NCI-H1092 treated with DMSO at 0.1 percent for 48 hours (cell line): ENCODE measurements around the gene TDRD7.
A peak's percentile ranks its signal among the peaks of the same experiment; 100 is the strongest.

ENCODE experiments used
- DNase-seq: peaks from one replicate; lab custom pipeline; 2025; lab: John Stamatoyannopoulos, UW

The TDRD7 gene

DNA sequence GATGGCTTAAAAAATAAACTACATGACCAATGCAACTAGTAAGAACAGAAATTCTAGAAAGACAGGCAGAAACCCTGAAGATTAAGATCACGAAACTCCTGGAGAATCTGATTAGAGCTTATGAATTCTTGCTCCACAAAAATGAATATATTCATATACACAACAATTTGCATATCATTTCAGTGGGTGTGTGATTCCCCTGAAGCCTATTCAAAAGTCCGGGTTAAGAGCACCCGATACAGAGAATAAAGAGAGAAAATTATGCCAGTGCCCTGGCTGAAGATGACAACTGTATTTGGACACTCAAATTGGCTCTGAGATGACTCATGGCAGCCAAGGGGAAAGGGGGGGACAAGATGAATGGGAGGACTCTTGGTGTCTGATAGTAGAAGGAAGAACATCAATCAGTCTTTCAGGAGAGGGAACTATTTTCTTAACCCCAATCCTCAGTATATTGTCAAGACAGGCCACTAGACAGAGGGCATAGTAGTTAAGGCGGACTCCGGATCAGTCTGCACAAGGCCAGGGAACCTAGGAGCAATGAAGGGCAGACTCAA is 95.6 kb downstream of the TDRD7 start:
- no peak for DNase-seq

DNA sequence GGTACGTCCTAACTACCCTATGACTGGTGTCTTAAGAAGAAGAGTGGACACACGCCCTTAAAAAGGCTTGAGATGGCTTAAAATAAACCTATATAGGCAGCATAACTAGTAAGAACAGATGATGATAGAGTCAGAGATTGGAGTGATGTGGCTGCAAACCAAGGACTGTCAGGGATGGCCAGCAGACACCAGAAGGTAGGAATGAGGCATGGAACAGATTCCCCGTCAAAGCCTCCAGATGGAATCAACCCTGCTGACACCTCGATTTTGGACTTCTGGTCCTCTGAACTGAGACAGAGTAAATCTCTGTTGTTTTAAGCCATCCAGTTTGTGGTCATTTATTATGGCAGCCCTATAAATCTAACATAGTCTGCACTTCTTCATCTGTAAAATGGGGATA is 97.0 kb downstream of the TDRD7 start:
- DNase-seq = no peak

DNA sequence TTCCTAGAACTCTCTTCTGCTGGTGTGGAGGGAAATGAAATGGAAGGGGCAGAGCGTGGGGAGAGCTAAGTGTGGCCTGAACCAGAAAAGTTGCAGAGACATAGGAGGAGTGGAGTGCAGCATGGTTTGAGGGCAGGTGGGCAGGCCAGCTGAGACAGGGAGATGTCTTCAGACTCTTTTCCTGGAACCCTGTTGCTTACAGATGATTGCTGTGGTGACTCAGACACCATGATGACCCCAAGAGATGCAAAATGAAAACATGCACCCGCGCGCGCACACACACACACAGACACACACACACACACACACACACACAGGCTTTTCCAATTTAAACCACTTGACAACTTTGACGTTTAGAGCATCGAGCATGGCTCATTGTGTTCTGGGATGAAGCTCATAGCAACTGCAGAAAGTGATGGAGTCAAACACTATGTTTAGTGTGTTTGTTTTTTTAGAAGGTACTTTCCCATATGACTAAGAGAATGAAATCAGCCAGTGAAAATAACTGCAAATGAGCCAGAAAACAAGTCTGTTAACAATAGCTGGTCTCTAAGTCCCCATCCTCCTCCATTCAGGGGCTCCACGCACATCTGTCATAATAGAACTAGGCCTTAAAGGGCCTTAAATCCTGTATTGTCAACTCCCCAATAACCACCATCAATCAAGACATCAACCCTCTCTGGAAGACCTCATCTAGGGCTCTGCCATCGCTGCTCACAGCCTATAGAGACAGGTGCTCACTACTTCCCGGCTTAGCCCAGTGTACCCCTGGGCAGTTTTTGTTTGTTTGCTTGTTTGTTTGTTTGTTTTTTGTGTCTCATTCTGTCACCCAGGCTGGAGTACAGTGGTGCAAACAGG is 99.1 kb downstream of the TDRD7 start:
- no peak for DNase-seq

DNA sequence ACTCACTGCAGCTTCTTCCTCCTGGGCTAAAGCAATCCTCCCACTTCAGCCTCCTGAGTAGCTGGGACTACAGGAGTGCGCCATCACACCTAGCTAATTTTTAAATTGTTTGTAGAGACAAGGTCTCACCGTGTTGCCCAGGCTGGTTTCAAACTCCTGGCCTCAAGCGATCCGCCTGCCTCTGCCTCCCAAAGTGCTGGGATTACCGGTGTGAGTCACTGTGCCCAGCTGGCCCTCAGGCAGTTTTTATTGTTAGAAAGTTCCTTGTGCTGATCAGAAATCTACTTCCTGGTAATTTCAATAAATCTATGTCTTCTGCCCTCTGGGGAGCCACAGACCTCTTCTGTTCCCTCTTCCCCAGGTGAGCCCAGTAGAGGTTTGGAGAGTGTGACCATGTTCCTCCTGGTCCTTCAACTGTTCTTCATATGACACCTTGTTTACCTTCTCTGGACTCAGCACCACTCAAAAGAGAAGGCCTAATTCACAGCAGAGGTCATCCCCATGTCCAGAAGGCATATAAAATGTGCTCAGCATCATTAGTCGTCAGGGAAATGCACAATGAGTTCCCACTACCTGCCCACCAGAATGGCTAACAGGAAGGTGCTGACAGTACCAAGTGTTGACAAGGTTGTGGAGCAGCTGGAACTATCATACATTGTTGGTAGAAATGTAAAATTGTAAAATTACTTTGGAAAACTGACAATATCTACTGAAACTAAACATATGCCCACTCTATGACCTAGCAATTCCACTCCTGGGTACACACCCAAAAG is 99.9 kb downstream of the TDRD7 start:
- DNase-seq = no peak

DNA sequence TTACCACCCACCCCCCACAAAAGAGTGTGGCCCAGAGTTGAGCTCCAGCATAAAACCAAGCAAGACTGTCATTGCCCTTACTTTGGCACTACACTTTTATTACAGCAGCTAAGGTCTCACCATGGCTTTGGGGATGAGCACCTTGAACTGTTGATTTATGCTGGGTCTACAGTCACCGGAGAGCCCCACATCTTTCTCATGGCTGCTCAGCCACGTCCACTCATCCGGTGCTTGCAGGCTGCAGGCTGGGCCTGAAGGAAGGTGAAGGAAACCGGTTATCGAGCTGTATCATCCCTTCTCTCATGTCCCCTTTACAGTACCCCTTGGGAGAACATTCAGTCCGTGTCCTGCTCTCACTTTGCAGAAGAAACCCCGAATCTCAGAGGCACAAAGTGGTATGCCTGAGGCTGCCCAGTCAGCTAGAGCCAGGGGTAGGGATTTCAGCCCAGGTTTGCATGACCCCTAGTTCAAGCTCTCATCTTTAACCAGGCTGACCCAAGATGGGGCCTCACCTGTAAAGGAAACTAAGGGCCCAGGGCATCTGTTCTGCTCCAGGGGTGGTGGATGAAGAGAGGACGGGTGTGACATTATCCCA is 101.2 kb downstream of the TDRD7 start:
- DNase-seq = no peak

DNA sequence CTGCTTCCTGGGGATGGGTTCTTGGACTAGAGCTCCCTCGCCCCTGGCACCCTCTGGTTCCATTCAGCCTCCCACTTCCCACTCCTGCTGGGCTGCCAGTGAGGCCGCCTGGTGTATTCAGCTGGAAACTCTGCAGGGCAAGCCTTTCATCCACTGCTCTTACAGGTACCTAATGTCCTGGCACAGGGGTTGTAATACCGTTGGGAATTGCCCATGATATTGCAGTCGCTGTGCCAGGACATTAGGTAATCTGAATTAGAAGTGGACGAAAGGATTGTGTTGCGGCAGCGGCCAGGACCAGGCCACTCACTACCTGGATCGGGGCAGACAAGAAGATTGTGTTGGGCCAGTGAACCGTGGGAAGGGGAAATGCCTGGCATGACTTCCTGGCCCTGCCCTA is 102.6 kb downstream of the TDRD7 start:
- peak; percentile 45 for DNase-seq

DNA sequence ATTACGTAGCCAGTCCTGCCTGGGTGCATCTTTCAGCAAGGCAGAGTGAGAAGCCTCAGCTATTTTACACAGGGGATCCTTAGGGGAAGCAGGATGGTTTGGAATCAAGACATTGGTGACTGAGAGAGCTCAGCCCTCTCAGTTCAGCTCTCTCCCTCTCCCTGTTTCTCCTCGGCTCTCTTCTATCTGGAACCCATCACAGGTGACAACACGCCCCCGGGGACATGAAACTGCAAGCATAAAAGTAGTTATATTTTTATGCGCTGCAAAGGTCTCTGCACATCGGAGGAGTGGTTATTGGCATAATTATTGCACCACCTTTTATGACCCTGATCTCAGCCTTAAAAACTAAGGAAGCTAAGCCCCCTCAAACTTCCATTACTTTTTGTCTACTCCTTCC is 103.8 kb downstream of the TDRD7 start:
- DNase-seq = no peak

DNA sequence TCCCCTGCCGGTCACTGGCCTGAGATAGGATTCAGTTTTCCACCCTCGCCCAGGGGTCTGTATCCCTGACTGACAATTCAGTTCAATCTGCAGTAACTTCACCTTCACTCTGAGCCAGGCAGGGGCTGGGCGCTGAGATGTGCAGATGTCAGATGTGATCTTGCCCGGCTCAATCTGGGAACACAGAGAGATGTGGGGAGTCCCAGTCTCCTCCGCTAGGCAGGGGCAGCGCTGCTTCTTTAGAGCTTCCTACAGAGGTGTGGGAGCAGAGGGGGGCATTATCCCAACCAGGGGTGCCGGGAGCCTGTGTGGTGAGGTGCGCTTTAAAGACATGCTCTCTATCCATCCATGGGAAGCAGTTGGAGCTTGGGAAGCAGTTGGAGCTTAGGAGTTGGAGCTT is 104.2 kb downstream of the TDRD7 start:
- no peak for DNase-seq

DNA sequence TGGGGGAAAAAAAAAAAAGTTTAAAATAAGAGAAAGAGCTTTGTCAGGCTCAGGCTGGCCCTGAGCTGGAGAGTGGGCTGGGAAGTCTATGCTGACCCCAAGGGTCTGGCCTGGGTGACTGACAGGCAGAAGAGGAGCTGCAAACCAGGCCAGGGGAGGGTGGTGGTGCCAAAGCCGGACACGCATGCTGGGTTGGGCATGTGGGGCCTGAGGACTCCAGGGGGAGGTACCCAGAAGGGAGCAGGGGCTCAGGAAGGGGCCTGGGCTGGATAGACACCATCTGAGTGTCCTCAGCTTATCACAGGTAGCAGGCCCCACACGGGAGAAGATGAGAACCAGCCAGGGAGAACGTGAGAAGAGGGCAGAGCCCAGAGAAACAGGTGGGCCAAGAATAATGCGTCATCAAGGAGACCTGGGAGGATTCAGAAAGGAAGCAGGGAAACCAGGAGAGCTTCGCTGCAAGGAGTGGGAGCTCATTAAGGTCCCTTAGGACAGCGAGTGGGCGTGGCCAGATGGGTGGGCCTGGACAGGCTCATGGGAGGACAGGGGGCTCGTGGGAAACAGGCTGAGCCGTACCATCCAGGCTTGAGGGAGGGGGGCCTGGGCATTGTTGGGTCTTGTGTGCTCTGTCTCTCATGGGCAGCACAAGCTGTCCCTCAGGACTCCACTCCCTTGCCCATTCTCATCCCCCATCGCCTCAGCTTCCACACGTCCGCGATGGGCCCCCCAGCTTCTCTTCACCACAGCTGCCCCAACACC is 105.6 kb downstream of the TDRD7 start:
- DNase-seq = no peak

DNA sequence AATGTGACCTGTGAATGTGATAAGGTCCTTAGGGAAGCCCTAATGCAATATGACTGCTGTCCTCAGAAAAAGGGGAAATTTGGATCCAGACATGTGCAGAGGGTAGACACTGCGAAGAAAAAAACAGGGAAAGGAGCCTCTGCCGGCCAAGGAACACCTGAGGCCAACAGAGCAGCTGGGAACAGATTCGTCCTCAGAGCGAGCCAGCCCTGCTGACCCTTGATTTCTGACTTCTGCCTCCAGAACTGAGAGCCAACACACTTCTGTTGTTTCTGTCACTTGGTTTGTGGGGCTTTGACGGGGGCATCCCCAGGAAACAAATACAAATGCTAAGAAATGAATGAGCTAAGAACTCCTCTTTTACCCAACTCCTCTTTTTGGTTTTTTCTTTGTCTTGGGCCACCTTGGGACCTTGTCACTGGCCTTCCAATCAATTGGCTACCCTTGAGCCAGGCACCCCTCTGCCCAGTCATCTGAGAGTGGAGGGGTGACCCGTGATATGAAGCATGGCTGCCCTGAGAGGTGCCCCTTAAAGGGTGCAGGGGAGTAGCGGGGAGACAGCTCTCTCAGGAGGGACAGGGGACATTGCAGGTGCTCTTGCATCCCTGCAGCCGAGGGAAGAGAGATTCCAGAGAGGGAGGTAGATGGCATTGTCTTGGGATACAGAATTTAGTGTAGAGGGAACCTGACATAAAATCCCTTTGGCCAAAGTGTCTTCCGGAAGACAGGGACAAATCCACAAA is 106.4 kb downstream of the TDRD7 start:
- no peak for DNase-seq

DNA sequence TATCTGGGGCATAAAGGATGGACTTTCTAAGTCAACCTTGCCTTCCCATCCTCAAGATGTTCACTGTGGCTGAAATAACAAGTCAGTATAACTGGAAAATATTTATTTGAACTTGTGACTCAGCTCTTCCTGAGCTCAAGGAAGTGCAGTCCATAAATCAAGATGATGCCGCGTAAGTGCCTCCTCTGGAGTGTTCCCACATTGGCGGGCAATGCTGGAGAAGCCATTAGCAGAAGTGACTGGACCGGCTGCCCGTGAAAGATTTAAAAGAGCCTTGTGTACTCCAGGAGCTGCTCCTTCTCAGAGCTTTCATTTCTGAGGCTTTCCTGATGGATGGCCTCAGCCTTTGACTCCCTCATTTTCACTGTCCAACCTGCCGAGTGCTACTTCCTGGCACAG is 107.0 kb downstream of the TDRD7 start:
- DNase-seq = no peak

DNA sequence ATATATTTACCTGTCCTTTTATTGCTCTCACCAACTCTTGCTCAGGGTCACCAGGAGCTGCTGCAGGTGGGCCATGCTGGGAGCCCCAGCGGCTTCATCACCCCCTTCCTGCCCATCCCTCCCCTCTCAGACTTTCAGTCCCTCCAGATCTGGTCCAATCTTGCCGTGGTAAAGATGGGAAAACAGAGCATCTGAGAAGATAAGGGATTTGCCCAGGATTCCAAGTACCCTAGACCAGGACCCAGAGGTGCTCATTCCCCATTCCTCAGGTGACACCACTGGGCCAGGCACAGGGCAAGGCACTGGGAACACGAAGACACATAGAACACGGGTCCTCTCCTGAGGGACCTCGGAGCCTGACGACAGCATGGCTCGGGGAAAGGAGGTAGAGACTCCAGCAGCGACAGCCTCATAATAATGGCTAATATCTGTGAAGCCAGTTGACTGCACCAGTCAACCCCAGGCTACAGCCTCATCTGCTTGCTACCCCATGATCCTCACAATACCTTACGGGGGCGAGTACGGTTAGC is 107.6 kb downstream of the TDRD7 start:
- DNase-seq = no peak

DNA sequence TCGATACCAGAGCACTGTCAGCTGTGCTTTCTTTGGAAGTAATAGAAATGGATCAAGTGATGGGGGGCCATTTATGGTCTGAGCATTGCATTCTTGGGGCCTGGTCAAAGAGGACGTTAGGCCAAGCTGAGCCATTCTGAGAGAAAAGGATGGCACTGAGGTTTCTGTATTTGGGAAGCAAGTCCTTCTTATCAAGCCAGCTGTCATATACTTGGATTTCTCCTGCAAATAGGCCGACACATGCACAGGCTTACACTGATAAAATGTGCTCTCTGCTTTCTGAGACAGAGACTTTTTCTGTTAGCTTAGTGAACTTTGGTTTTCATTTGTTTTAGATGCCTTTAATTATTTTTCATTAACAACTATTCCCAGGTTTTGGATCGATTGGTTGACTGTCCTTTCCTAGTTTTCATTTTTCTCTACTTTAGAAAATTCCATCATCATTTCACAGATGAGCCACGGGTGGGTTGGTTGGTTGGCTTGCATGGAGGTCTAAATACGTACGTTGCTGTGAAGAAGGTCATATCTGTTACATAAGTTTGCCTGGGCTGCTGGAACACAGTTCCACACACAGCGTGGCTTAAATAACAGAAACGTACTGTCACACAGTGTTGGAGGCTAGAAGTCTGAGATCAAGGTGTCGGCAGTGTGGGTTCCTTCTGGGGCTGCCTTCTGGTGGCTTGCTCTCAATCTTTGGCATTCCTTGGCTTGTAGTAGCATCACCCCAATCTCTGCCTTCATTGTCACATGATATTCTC is 109.9 kb downstream of the TDRD7 start:
- DNase-seq = no peak

DNA sequence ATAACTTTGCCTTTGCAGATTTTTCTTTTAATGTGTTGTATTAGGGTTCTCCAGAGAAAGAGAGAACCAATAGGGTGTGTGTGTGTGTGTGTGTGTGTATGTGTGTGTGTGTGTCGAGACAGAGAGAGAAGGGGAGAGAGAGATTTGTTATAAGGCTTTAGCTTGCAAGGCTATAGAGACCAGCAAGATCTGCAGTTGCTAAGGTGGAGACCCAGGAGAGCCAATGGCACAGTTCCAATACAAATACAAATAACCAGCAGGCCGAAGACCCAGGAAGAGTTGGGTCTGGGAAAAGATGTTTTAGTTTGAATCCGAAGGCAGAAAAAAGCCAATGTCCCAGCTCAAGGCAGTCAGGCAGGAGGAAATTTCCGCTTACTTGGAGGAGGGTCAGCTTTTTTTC is 112.5 kb downstream of the TDRD7 start:
- DNase-seq = no peak

DNA sequence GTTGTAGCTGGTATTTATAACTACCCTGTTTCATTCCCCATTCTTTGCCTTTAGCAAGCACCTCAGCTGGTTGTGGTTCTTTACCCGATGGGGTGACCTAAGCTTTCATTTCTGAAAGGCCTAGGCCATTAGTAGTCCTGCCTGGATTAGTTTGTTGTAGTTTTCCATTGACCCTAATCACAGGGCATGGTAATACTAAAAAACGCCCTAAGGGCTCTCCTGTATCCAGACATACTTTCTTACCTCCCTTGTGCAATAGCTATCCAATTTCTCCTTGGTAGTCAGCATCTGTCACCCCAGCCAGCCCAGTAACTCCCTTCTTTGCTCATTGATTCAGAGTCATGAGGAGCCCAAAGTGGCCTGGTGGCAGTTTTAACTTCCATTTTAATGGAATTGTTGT is 113.6 kb downstream of the TDRD7 start:
- no peak for DNase-seq

DNA sequence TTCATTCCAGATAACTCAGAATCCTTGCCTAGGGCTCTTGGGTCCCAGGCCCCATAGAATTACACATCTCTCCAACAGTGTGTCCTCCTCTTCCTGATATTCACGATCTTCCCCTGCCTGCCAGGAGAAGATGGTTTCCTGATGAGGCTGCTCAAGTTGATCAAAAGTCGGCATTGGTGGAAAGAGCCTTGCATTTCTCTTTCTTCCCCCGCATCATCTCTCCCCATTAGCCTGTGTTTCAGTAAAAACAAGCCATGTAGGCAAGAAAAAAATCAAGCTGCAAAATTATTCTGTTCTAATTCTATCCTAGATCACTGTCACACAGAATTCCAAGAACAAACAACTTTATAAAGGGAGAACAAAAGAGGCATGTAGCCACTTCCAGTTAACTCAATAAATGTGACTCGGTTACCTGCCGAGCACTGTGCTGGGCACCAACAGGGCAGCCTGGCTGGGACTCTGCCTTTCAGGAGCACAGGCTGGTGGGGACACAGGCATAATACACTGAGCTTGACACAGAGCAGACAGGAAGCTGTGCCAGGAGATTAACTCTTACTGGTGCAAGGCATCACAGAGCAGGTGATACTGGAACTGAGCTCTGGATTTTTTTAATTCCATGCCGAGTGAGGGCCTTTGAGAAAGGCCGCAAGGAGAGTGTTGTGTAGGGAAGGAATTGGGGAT is 115.1 kb downstream of the TDRD7 start:
- DNase-seq = no peak

DNA sequence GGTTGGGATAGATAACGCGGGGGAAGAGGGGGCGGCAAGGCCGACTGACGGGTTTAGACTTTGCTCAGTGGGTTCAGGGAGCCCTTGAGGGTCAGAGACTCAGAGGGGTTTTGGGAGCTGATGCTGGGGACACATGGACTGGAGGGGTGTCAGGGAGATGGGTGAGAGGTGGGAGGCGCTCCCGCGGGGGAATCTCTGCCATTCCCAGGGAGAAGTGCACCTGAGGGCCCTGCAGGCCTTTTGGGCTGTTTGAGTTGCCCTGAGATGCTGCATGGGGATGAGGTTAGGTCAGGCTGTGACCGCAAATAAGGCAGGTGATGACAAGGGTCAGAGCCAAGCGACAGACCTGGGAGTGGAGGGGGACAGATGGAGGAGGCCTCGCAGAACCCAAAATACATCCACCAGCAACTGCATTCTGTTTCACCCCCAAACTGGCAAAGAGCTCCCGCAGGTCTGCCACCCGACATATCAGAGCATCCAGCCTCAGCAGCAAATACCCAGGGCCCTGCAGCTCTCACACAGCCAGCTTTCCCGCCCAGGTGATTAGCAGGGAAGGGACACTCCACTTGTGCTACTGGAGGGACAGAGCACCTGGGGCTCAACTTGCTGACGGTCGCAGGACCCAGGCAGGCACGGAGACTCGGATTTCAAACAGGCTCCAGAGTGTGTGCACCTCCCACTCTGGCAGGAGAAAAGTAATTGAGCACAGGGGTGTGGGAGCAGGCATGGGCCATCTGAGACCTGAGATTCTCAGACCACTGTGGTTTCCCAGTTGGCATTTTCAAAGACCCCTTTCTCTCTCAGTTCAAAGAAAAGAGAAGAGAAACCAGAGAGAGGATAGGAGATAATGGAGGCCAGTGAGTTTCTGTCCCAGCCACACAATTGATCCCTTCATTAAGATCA is 116.0 kb downstream of the TDRD7 start:
- no peak for DNase-seq

DNA sequence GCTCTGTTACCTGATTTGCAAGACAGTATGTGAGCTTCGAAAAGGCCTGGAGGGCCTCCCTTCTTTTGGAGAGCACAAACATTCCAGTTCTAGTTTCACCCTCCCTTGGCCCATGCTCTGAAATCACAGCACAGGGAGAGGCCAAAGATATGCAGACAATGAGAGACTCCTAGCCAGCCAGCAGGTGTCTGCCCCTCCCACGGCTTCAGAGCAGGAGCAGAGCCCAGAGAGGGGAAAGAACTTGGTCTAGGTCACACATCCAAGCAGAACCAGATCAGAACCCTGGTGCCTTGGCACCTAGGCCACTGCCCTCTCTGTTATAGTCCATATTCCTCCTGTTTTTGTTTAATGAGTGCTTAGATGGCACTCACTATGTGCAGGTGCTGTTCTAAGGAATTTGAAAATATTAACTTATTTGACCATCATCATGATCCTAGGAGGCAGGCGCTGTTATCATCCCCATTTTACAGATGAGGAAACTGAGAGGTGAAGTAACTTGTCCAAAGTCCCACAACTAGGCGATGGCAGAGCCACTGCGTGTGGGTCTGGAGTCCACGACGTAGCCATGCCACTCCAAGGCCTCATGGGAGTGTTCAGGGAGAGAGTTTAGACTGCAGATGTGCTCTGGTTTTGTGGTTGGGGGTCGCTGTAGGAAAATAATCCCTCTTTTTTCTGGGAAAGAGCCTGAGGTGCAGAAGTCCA is 116.8 kb downstream of the TDRD7 start:
- no peak for DNase-seq
